Measurements from ENCODE around the gene SLC46A3.

- TF ChIP-seq EZH2 (IDR thresholded peaks at IDR 0.05; ENCODE audit: borderline replicate concordance, low read depth, low read length, severe bottlenecking) = no peak
- no peak for TF ChIP-seq CTCF (IDR thresholded peaks at IDR 0.05; ENCODE audit: borderline replicate concordance, extremely low read depth, low read length, poor library complexity, severe bottlenecking)
These were observed 21.3 kb downstream of the SLC46A3 start for GRCh38 chr13:28697441-28697840.

All from DND-41 (cell line).